ENCODE data around the gene GTF2IRD1.

DNA sequence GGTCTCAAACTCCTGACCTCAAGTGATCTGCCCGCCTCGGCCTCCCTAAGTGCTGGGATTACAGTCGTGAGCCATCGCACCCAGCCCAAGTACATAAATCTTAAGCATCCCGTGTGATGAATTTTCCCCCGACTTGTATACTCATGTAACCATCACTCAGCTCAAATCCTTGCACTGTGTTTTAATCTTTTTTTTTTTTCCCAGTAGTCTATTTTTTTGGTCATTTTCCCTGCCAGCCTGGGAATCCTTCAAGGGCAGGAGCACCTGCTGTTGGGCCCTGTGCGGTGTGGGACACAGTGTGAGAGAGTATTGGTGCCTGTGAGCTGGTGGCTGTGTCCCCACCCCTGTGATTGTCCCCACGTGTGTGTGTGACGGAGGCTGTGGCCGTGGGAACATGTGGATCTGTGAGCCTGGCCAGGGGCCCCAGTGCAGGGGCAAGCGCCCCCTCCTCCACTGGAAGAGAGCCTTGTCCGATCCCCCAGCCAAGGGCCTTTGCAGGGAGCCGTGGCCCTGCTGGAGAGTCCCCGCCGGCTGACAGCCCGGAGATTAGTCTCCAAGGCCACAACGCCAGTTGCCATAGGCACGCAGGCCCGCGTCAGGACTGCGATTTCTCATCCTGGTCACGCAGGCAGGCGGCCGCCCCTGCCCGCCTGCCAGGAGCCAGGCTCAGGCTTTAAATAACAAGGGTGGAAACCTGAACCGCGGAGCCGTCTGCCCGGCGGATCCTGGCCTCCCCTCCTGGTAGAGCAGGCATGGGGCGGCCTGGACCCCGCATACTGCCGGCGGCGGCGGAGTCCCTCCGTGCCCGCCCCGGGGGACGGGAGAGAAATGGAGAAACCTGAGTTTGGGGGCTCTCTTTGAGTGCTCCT is 26.5 kb downstream of the GTF2IRD1 start:
- TF ChIP-seq EZH2 (IDR thresholded peaks at IDR 0.05; ENCODE audit: low read depth, unreplicated experiment) (no peak), CTCF (conservative IDR thresholded peaks at IDR 0.05; ENCODE audit: low read depth in 2 of 2) (no peak), EZH2phosphoT487 (IDR thresholded peaks at IDR 0.05; ENCODE audit: unreplicated experiment) (no peak), JUNB (IDR thresholded peaks at IDR 0.05; ENCODE audit: unreplicated experiment) (no peak), POLR2AphosphoS5 (IDR thresholded peaks at IDR 0.05; ENCODE audit: low read depth) (no peak), REST (IDR thresholded peaks at IDR 0.05; ENCODE audit: unreplicated experiment) (no peak), CREB1 (CRISPR knock-in tag; IDR thresholded peaks at IDR 0.05; ENCODE audit: low read depth) (peak; percentile 40; the same call in 1 of the 2 replicates), ZNF331 (CRISPR knock-in tag; IDR thresholded peaks at IDR 0.05; ENCODE audit: low read depth) (no peak)
- TF ChIP-seq, protein P1, sequence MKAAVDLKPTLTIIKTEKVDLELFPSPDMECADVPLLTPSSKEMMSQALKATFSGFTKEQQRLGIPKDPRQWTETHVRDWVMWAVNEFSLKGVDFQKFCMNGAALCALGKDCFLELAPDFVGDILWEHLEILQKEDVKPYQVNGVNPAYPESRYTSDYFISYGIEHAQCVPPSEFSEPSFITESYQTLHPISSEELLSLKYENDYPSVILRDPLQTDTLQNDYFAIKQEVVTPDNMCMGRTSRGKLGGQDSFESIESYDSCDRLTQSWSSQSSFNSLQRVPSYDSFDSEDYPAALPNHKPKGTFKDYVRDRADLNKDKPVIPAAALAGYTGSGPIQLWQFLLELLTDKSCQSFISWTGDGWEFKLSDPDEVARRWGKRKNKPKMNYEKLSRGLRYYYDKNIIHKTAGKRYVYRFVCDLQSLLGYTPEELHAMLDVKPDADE (IDR thresholded peaks at IDR 0.05) = no peak
